GM12878 (cell line): ENCODE data around the gene SSTR4. TPM values are rescaled to one million over a fixed set of nuclear protein-coding genes. Genes with fewer than 3 reads are reported as not detected.

ENCODE experiments used
- ATAC-seq: fragments of 200-7000 bp; cut with Tn5 transposase; 3 replicates; pipeline ENCODE4 v1.9.1; 2020; ENCODE audit warnings: mild to moderate bottlenecking, moderate library complexity
- BruUV-seq: library from RNA; stranded (reverse); fragments of 400-500 nt; replicated peaks from 2 replicates; lab custom pipeline; 2021; lab: Mats Ljungman, UMichigan
- CTCF ChIA-PET: fragments of 300-600 bp; sonication (Branson Sonifier 250); formaldehyde crosslinking; extraction: SDS; loops from one replicate; lab custom pipeline; 2021; ENCODE audit warnings: inconsistent platforms; lab: Yijun Ruan, JAX
- POLR2A ChIA-PET: fragments of 350-600 bp; formaldehyde crosslinking; extraction: SDS; loops from one replicate; lab custom pipeline; 2021; ENCODE audit warnings: inconsistent platforms; lab: Charles Lee
- RAD21 ChIA-PET: fragments of 300-600 bp; sonication (Branson Sonifier 250); formaldehyde crosslinking; loops from one replicate; lab custom pipeline; 2023; ENCODE audit warnings: antibody characterized with exemption; ENCODE audit not compliant: unreplicated experiment; lab: Charles Lee
- SMC1A ChIA-PET: fragments of 300-600 bp; sonication (Branson Sonifier 250); formaldehyde crosslinking; loops from one replicate; lab custom pipeline; 2023; ENCODE audit not compliant: unreplicated experiment, uncharacterized antibody; lab: Charles Lee
- DNase-seq: peaks from one replicate; pipeline ENCODE4 v3.0.0-alpha.2; 2011; ENCODE audit warnings: low read depth, low spot score
- FAIRE-seq: peaks from 3 replicates; lab custom pipeline; 2011; peaks lifted over from hg19 to GRCh38; lab: Jason Lieb, UNC
- H2AFZ ChIP-seq: 2 replicates; pipeline ENCODE4 v1.6.0; 2011; ENCODE audit warnings: low read depth, low read length, control low read depth; ENCODE audit not compliant: control insufficient read depth
- H3K27ac ChIP-seq: 2 replicates; pipeline ENCODE4 v1.5.1; 2011; ENCODE audit warnings: control low read depth; ENCODE audit not compliant: control insufficient read depth, insufficient read depth
- H3K27me3 ChIP-seq, 2 experiments: replicated peaks in 1 of 2; 2 replicates each; pipeline versions ENCODE4 v1.6.0 to v1.6.1; 2011; ENCODE audit warnings: low read length in 1 of 2; ENCODE audit not compliant: control insufficient read depth in 2 of 2, insufficient read depth in 2 of 2
- H3K36me3 ChIP-seq, 2 experiments: 2 replicates each; pipeline ENCODE4 v1.5.1; 2011; ENCODE audit warnings: low read length in 1 of 2; ENCODE audit not compliant: control insufficient read depth in 2 of 2, insufficient read depth in 2 of 2
- H3K4me1 ChIP-seq: 2 replicates; pipeline ENCODE4 v1.6.1; 2011; ENCODE audit warnings: mild to moderate bottlenecking, low read length, moderate library complexity, mixed read lengths; ENCODE audit not compliant: control insufficient read depth, insufficient read depth
- H3K4me2 ChIP-seq: 2 replicates; pipeline ENCODE4 v1.6.0; 2011; ENCODE audit warnings: control low read depth; ENCODE audit not compliant: control insufficient read depth, insufficient read depth
- H3K4me3 ChIP-seq: fragments of 200-600 bp; sonication (generic); 2 replicates; pipeline ENCODE4 v1.5.1; 2016
- H3K79me2 ChIP-seq: 2 replicates; pipeline ENCODE4 v1.6.0; 2011; ENCODE audit warnings: low read length; ENCODE audit not compliant: control insufficient read depth, insufficient read depth
- H3K9ac ChIP-seq: 2 replicates; pipeline ENCODE4 v1.8.0; 2011; ENCODE audit warnings: low read length, control low read depth, mixed read lengths; ENCODE audit not compliant: control insufficient read depth, insufficient read depth
- H3K9me3 ChIP-seq: replicated peaks from 3 replicates; pipeline ENCODE4 v1.5.1; 2011; ENCODE audit warnings: mild to moderate bottlenecking, low read length; ENCODE audit not compliant: control insufficient read depth, insufficient read depth
- H4K20me1 ChIP-seq: 2 replicates; pipeline ENCODE4 v1.6.0; 2011; ENCODE audit not compliant: control insufficient read depth, insufficient read depth
- ATF2 ChIP-seq: IDR thresholded peaks from 2 replicates; pipeline ENCODE4 v1.6.1; 2012; ENCODE audit warnings: low read length, inconsistent platforms
- CHD2 ChIP-seq: IDR thresholded peaks from 2 replicates; pipeline ENCODE4 v1.6.1; 2011; ENCODE audit warnings: low read depth, low read length, improper control_type of control experiment, borderline replicate concordance
- CREB1 ChIP-seq: IDR thresholded peaks from 2 replicates; pipeline ENCODE4 v1.6.1; 2012; ENCODE audit warnings: low read depth, mild to moderate bottlenecking, inconsistent platforms
- CREM ChIP-seq: IDR thresholded peaks from 2 replicates; pipeline ENCODE4 v1.6.1; 2014; ENCODE audit warnings: antibody characterized with exemption, low read depth
- DPF2 ChIP-seq: fragments of 450-650 bp; IDR thresholded peaks from 2 replicates; pipeline ENCODE4 v1.6.1; 2017; ENCODE audit warnings: mild to moderate bottlenecking
- E4F1 ChIP-seq: fragments of 450-650 bp; IDR thresholded peaks from 2 replicates; pipeline ENCODE4 v1.6.1; 2018; ENCODE audit warnings: borderline replicate concordance, mild to moderate bottlenecking; ENCODE audit not compliant: partially characterized antibody
- EP300 ChIP-seq, 2 experiments: fragments of 150-350 bp in 1 of 2; IDR thresholded peaks; 2 replicates each; pipeline ENCODE4 v1.6.1; 2011 to 2012; ENCODE audit warnings: low read depth in 2 of 2, low read length in 2 of 2, borderline replicate concordance in 1 of 2, improper control_type of control experiment in 1 of 2, inconsistent platforms in 1 of 2; ENCODE audit not compliant: control insufficient read depth in 1 of 2
- FOXM1 ChIP-seq: IDR thresholded peaks from 2 replicates; pipeline ENCODE4 v1.6.1; 2012; ENCODE audit warnings: low read depth, mild to moderate bottlenecking, inconsistent platforms, low read length, moderate library complexity
- GABPA ChIP-seq: IDR thresholded peaks from 2 replicates; pipeline ENCODE4 v1.6.1; 2014; ENCODE audit warnings: antibody characterized with exemption, low read depth, mild to moderate bottlenecking, inconsistent platforms
- JUNB ChIP-seq: IDR thresholded peaks from 2 replicates; pipeline ENCODE4 v1.6.1; 2016; ENCODE audit warnings: antibody characterized with exemption, mild to moderate bottlenecking
- MEF2A ChIP-seq: IDR thresholded peaks from 2 replicates; pipeline ENCODE4 v1.6.1; 2011; ENCODE audit warnings: low read depth, mild to moderate bottlenecking, low read length, moderate library complexity; ENCODE audit not compliant: insufficient read depth
- NFIC ChIP-seq: IDR thresholded peaks from 2 replicates; pipeline ENCODE4 v1.6.1; 2012; ENCODE audit warnings: low read depth, mild to moderate bottlenecking, inconsistent platforms, low read length, moderate library complexity
- PML ChIP-seq: IDR thresholded peaks from 2 replicates; pipeline ENCODE4 v1.6.1; 2012; ENCODE audit warnings: low read length, inconsistent platforms
- RUNX3 ChIP-seq: IDR thresholded peaks from 2 replicates; pipeline ENCODE4 v1.6.1; 2012; ENCODE audit warnings: low read length, inconsistent platforms
- SMC3 ChIP-seq: IDR thresholded peaks from 2 replicates; pipeline ENCODE4 v1.6.1; 2011; ENCODE audit warnings: low read length, improper control_type of control experiment, borderline replicate concordance
- in situ Hi-C: fragments of 300-500 bp; cut with MboI; formaldehyde crosslinking; loops from 9 replicates; pipeline ENCODE4 v1.14.3; 2018; ENCODE audit warnings: mixed read lengths
- intact Hi-C: fragments of 100-400 bp; cut with micrococcal nuclease; formaldehyde crosslinking; loops from one replicate; pipeline ENCODE4 v1.14.2; 2022; ENCODE audit not compliant: unreplicated experiment
- polyA plus RNA-seq, 11 experiments: library from polyadenylated mRNA; depleted of rRNA in 4 of 11; unstranded in 6 of 11; stranded (reverse) in 5 of 11; fragments of >200 nt; fragmentation: Nextera tagmentation in 4 of 11; fragmentation: Illumina TruSeq in 1 of 11; extraction: Ambion mirVana in 4 of 11; extraction: Trizol in 1 of 11; gene quantifications; 1 replicate in 1 of 11; 2 replicates in 10 of 11; pipeline versions ENCODE4 v1.2.1 to v1.2.3, GENCODE V29; 2011 to 2016; ENCODE audit warnings: inconsistent platforms in 2 of 11, missing spikeins in 2 of 11, low read depth in 1 of 11
- total RNA-seq, 4 experiments: library from RNA; depleted of rRNA in 3 of 4; stranded (reverse); fragments of >200 nt in 3 of 4; fragmentation: Illumina TruSeq in 1 of 4; extraction: Trizol in 1 of 4; gene quantifications; 2 replicates each; pipeline versions ENCODE4 v1.2.1 to v1.2.3, GENCODE V29; 2013 to 2021
- TF ChIP-seq, protein P1 (sequence below): IDR thresholded peaks from 2 replicates; pipeline ENCODE4 v1.6.1; 2011; ENCODE audit warnings: low read depth, mild to moderate bottlenecking, low read length, moderate library complexity, borderline replicate concordance; ENCODE audit errors: extremely low read depth
- TF ChIP-seq, protein P2 (sequence below): fragments of 450-650 bp; IDR thresholded peaks from 2 replicates; pipeline ENCODE4 v1.6.1; 2017; ENCODE audit warnings: antibody characterized with exemption, mild to moderate bottlenecking, moderate library complexity

SSTR4 gene
- total and polyA plus RNA-seq, 10 of the 15 experiments (the other 5 are each of a cell fraction or from before 2014, with no cell fraction given), result not detected

GRCh38 chr20:23018432-23018831 lies 16.7 kb upstream of the SSTR4 start:
- ChIA-PET SMC1A (interaction anchor here (0.6 to 2.0 kb wide), 3 partner anchors 139 to 327 kb away, joined by 3 to 6 read pairs (median 4); no protein-coding TSS in a partner anchor), POLR2A (no interaction called here), CTCF (interaction anchor here (1.0 to 2.6 kb wide), 3 partner anchors 167 to 327 kb away, joined by 5 to 7 read pairs (median 6); no protein-coding TSS in a partner anchor), RAD21 (no interaction called here)
- DNase-seq (no peak), FAIRE-seq (no peak), ATAC-seq (no peak)
- H3K4me3 ChIP-seq, result no peak overlapping the region
- intact Hi-C loops (no loop called here), in situ Hi-C loops (no loop called here)
- no peaks in the 10 kb centered on the region for H3K36me3 ChIP-seq
- H3K9ac ChIP-seq, result no peak overlapping the region
- no peaks in the 10 kb centered on the region; a peak in 2 of 4 replicates for H3K27me3 ChIP-seq
- TF ChIP-seq, protein P1, sequence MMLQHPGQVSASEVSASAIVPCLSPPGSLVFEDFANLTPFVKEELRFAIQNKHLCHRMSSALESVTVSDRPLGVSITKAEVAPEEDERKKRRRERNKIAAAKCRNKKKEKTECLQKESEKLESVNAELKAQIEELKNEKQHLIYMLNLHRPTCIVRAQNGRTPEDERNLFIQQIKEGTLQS, result no peak
- TF ChIP-seq CHD2 (no peak), E4F1 (no peak), CREB1 (no peak), ATF2 (peak; percentile 69), FOXM1 (peak; percentile 59; the same call in 1 of the 2 replicates), DPF2 (no peak), CREM (peak; percentile 37; the same call in 1 of the 2 replicates), JUNB (peak; percentile 98), PML (0 out of 2 replicates have a peak, but pooled peaks have one; percentile 33), EP300 (IDR thresholded peaks at IDR 0.05; ENCODE audit: borderline replicate concordance in 1 of 2, control insufficient read depth in 1 of 2, low read depth in 2 of 2, low read length in 2 of 2) (peak in 1 of 2 experiments; percentile 52; a peak in 1 of 4 replicates), MEF2A (peak; percentile 81), NFIC (peak; percentile 77), SMC3 (no peak), RUNX3 (peak; percentile 29; the same call in 1 of the 2 replicates), GABPA (peak; percentile 14; the same call in 1 of the 2 replicates)
- TF ChIP-seq, protein P2, sequence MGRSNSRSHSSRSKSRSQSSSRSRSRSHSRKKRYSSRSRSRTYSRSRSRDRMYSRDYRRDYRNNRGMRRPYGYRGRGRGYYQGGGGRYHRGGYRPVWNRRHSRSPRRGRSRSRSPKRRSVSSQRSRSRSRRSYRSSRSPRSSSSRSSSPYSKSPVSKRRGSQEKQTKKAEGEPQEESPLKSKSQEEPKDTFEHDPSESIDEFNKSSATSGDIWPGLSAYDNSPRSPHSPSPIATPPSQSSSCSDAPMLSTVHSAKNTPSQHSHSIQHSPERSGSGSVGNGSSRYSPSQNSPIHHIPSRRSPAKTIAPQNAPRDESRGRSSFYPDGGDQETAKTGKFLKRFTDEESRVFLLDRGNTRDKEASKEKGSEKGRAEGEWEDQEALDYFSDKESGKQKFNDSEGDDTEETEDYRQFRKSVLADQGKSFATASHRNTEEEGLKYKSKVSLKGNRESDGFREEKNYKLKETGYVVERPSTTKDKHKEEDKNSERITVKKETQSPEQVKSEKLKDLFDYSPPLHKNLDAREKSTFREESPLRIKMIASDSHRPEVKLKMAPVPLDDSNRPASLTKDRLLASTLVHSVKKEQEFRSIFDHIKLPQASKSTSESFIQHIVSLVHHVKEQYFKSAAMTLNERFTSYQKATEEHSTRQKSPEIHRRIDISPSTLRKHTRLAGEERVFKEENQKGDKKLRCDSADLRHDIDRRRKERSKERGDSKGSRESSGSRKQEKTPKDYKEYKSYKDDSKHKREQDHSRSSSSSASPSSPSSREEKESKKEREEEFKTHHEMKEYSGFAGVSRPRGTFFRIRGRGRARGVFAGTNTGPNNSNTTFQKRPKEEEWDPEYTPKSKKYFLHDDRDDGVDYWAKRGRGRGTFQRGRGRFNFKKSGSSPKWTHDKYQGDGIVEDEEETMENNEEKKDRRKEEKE, result no peak
- H3K4me2 ChIP-seq, result no peak overlapping the region
- BruUV-seq, result no TSS peak
- H2AFZ ChIP-seq, result no peak overlapping the region
- no peaks in the 10 kb centered on the region for H3K9me3 ChIP-seq
- no peak overlapping the region for H3K27ac ChIP-seq
- H3K79me2 ChIP-seq, result no peaks in the 10 kb centered on the region
- no peaks in the 10 kb centered on the region for H3K4me1 ChIP-seq
- no peaks in the 10 kb centered on the region for H4K20me1 ChIP-seq
